ENCODE results near the gene OR8B4.
"Not testable (repeated sequence)": the region's sequence is repeated elsewhere in the genome, so short reads cannot be mapped to it uniquely, and the experiment has no call there.

OR8B4 gene, protein sequence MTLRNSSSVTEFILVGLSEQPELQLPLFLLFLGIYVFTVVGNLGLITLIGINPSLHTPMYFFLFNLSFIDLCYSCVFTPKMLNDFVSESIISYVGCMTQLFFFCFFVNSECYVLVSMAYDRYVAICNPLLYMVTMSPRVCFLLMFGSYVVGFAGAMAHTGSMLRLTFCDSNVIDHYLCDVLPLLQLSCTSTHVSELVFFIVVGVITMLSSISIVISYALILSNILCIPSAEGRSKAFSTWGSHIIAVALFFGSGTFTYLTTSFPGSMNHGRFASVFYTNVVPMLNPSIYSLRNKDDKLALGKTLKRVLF

DNA sequence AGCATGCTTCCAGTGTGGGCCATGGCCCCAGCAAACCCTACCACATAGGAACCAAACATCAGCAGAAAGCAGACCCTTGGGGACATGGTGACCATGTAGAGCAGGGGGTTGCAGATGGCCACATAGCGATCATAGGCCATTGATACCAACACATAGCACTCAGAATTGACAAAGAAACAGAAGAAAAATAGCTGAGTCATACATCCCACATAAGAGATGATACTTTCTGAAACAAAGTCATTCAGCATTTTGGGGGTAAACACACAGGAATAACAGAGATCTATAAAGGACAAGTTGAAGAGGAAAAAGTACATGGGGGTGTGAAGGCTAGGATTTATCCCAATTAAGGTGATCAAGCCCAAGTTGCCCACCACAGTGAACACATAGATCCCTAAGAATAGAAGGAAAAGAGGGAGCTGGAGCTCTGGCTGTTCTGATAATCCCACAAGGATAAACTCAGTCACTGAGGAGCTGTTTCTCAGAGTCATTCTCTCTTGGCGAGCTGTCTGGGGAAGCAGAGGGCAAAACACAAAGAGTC, at the start of gene OR8B4:
OR8B4 (minus strand) TSS at position 488 of the 538 bp plus-strand sequence; CDS start at position 488, 0 bp downstream.
- DNase-seq (ENCODE audit: low read depth): no peak

DNA sequence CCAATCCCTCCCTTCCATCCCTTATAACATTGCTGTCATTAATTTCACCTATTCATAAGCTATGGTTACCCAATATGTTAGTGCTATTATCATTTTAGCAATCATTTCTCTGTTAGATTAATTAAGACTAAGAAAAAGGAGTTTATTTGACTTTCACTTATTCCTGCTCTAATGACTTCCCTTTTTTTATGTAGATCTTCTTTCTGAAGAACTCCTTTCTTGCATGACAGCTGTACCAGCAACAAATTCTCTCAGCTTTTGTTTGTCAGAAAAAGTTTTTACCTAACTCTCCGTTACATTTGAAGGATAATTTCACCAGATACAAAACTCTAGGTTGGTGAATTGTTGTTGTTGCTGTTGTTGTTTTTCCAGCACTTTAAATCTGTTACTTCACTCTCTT, 49.4 kb upstream of the OR8B4 start:
- DNase-seq (ENCODE audit: low read depth): no peak

GRCh38 chr11:124473476-124473875, 48.8 kb upstream of the OR8B4 start:
- DNase-seq (ENCODE audit: low read depth): no peak

GRCh38 chr11:124470561-124471227, 46.0 kb upstream of the OR8B4 start:
- no peak for DNase-seq (ENCODE audit: low read depth)

DNA sequence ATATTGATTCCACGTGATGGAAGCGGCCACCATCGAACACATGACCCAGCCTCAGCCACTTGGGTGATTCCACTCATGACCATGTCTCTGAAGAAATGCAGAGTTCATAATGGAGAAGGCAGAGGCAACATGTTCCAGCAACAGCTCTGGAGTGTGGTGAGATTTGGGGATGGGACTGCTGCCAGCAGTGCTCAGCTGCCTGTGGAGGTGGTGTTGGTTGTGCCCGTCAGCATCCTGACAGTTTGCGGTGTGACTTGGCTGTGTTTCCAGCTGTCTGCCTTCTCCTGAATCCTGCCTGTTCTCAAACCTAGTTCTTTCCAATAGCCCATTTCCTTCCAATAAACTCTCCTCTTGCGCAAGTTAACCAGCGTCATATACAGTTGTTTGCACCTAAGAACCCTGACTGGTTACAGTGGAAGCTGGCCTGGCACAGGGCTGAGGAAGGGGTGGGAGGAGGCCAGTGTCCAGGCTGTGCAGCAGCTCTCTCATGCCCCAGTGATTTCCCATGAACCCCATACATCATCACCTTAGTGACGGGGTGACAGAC, 42.8 kb upstream of the OR8B4 start:
- no peak for DNase-seq (ENCODE audit: low read depth)

- DNase-seq (ENCODE audit: low read depth): no peak
These were observed 40.7 kb upstream of the OR8B4 start for GRCh38 chr11:124465368-124465767.

GRCh38 chr11:124463990-124464389, 39.3 kb upstream of the OR8B4 start:
- no peak for DNase-seq (ENCODE audit: low read depth)

DNA sequence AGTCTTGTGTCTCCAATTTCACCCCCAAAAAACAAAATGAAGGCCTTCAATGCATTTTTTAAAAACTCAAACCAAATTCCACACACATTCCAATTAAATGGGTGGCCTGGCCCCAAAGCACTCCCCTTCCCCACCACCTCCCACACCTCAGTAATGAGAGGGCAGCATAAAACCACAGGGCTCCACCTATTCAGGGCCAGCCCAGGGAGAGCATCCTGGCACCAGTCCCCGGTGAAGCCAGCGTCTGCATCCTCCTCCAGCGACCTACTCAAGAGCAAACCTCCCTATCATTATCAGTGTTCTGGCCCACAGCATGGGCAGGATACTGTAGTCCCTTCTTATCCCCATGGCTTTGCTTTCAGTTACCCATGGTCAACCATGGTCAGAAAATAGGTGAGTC, 38.7 kb upstream of the OR8B4 start:
- no peak for DNase-seq (ENCODE audit: low read depth)

GRCh38 chr11:124460459-124460858, 35.8 kb upstream of the OR8B4 start:
- no peak for DNase-seq (ENCODE audit: low read depth)

DNA sequence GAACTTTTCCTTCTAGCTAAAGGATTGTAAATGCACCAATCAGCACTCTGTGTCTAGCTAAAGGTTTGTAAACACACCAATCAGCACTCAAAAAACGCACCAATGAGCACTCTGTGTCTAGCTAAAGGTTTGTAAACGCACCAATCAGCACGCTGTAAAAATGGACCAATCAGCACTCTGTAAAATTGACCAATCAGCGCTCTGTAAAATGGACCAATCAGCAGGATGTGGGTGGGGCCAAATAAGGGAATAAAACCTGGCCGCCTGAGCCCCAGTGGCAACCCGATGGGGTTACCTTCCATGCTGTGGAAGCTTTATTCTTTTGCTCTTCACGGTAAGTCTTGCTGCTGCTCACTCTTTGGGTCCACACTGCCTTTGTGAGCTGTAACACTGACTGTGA, 34.7 kb upstream of the OR8B4 start:
- not testable (repeated sequence) for DNase-seq (ENCODE audit: low read depth)

GRCh38 chr11:124454552-124454951, 29.9 kb upstream of the OR8B4 start:
- DNase-seq (ENCODE audit: low read depth): no peak

GRCh38 chr11:124446916-124447315, 22.2 kb upstream of the OR8B4 start:
- DNase-seq (ENCODE audit: low read depth): no peak

- DNase-seq (ENCODE audit: low read depth): no peak
These were observed 21.0 kb upstream of the OR8B4 start, which contains the start of gene OR8B8 for GRCh38 chr11:124445646-124446150. OR8B8 (minus strand) TSS chr11:124445696; CDS start chr11:124441085, 4,611 bp downstream.

DNA sequence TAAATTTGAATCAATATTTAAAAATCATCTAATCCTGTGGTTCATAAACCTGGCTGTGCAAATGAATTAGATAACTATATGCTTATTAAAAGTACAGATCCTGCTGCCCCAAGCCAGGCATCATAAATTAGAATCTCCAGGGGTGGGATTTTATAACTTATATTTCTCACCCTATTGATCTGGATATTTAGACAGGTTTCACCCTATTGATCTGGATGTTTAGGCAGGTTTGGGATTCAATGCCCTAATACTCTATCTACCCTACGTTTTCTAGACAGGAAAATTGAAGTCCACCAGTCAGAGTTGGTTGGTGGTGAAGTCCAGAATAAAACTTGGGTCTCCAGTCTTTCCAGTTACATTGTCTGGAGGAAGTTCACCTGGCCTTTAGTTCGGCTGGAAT, 18.2 kb upstream of the OR8B4 start:
- DNase-seq (ENCODE audit: low read depth): no peak

- no peak for DNase-seq (ENCODE audit: low read depth)
These were observed 17.8 kb upstream of the OR8B4 start for GRCh38 chr11:124442442-124442841.

GRCh38 chr11:124441519-124441918, 16.8 kb upstream of the OR8B4 start:
- DNase-seq (ENCODE audit: low read depth): no peak

DNA sequence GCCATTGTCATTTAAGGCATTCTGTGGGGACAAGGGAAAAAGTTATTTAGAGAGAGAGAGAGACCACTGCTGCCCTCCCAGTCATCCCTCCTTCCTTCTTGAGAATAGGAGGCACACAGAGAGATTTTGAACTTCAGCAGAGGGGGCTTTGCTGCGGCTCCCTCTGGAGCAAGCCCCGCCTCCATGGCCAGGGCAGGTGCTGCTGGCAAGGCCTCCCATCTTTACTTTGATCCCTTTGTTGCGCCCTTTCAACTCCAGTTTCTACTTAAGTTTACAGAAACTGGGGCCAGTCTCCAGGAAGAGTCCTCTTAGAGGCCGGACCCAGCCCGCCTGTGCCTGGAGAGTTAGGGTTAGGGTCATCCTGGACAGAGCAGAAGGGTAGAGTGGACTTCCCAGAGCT, 16.4 kb upstream of the OR8B4 start:
- DNase-seq (ENCODE audit: low read depth): no peak

DNA sequence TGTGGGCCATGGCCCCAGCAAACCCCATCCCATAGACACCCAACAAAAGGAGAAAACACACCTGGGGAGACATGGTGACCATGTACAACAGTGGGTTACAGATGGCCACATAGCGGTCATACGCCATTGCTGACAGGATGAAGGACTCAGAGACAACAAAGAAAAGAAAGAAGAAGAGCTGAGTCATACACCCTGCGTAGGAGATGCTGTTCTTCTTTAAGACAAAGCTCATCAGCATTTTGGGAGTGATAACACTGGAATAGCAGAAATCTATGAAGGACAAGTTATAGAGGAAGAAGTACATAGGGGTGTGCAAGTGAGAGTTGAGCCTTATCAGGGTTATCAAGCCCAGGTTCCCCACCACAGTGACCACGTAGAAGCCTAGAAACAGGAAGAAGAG, 15.9 kb upstream of the OR8B4 start:
- no peak for DNase-seq (ENCODE audit: low read depth)

DNA sequence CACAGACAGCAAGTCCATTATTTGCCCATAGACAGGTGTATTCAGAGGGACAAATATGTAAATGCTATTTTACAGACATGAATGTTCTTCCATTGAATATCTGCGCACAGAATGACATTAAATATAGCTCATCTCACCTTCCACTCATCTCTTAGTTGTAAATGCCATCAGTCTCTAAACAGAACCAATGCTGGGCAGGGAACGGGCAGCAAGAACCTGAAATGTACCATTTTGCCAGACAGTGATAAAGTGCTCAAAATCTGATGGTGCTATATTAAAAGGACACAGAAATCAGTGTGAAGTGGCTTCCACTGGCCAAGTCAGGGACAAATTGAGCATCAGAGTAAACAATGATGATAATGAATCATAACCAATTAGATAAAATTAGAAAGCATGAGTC, 10.0 kb upstream of the OR8B4 start:
- DNase-seq (ENCODE audit: low read depth): no peak

- no peak for DNase-seq (ENCODE audit: low read depth)
These were observed 4.9 kb upstream of the OR8B4 start for GRCh38 chr11:124429599-124429998.

- DNase-seq (ENCODE audit: low read depth): no peak
These were observed 3.6 kb downstream of the OR8B4 start for GRCh38 chr11:124421043-124421442.

GRCh38 chr11:124415356-124415923, 9.2 kb downstream of the OR8B4 start:
- peak; percentile 15 for DNase-seq (ENCODE audit: low read depth)

GRCh38 chr11:124409906-124410305, 14.8 kb downstream of the OR8B4 start:
- DNase-seq (ENCODE audit: low read depth): no peak
